ENCODE results near the gene RTEL1. TPM values are rescaled to one million over a fixed set of nuclear protein-coding genes. Genes with fewer than 3 reads are reported as not detected.

RTEL1 gene
- total RNA-seq, 1 experiment from 2014 or later: 33.4 TPM

DNA sequence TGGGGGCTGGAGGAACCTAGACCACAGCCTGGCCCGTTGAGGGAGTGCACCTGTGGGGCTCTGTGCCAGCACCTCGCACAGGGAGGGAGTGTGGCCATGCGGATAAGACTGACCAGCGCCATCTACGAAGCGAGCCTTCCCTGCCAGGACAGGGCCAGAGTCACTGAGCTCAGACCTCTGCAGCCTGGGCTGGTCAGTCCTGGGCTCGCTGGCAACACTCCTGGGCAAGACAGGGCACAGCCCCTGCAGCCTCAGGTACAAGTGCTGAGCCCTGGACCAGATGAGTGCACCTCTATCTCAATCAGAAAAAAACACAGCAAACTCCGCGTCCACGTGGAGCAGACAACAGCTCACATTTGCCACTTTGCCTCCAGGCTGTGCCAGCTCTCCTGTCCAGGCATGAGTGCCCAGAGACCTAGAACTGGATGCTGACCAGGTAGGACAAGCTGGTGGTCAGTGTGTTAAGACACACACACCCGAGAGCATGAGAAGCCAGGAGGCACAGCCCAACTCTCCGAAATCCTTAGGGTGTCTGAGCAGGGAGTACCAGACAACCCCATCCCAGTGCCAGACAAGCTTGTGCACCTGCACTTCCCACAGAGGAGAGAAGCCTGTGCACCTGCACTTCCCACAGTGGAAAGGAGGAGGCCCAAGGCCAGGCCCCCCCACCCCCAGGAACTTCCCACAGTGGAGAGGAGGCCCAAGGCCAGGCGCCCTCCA, 44.8 kb downstream of the RTEL1 start:
- H3K79me2 ChIP-seq (ENCODE audit: insufficient read depth, low read length): peaks cover 2% of the 10 kb centered on the region; the same call in 1 of the 2 replicates
- peaks cover 16 to 28% (median 26%) of the 10 kb centered on the region in 3 experiments; a peak in 6 of 7 replicates for H3K36me3 Mint-ChIP-seq (ENCODE audit: insufficient read depth in 1 of 3, low read depth in 3 of 3)
- no peak for DNase-seq

More for the DNA sequence above, 44.8 kb downstream of the RTEL1 start:
- H3K56ac ChIP-seq (ENCODE audit: insufficient read length, low read depth, low read length): no peak overlapping the region
- no peak overlapping the region for H3K9ac ChIP-seq (ENCODE audit: extremely low read depth, insufficient read length, low read length)
- no peak overlapping the region for H2BK120ac ChIP-seq (ENCODE audit: low read depth, low read length, poor library complexity, severe bottlenecking)
- peaks cover 5% of the 10 kb centered on the region for H3K23me2 ChIP-seq (ENCODE audit: insufficient read length, low read depth, low read length, poor library complexity, severe bottlenecking)
- Mint-ChIP-seq H3K4me3 (no peak overlapping the region; a peak in 2 of 5 replicates), H3K27me3 (ENCODE audit: low read depth) (no peaks in the 10 kb centered on the region), H3K9me3 (no peaks in the 10 kb centered on the region), H3K4me1 (peaks cover 4 to 10% of the 10 kb centered on the region in 2 experiments), H3K27ac (no peak overlapping the region; a peak in 1 of 7 replicates)
- no peak overlapping the region for H3K27ac ChIP-seq (ENCODE audit: insufficient read length, low read depth, low read length)
- H3T11ph ChIP-seq (ENCODE audit: low read length): no peak overlapping the region
- no peak overlapping the region for H2AK5ac ChIP-seq (ENCODE audit: insufficient read length, low read length)
- no peak overlapping the region for H3K23ac ChIP-seq (ENCODE audit: insufficient read length, low read depth, low read length)
- no peak overlapping the region for H3K14ac ChIP-seq (ENCODE audit: insufficient read depth, low read length)
- no peak overlapping the region for H3K18ac ChIP-seq (ENCODE audit: insufficient read length, low read depth, low read length)
- no peak overlapping the region for H3K4ac ChIP-seq (ENCODE audit: low read depth, low read length)
- H4K91ac ChIP-seq (ENCODE audit: insufficient read length, low read depth, low read length): no peak overlapping the region
- no peak overlapping the region for H3K4me2 ChIP-seq (ENCODE audit: insufficient read depth, insufficient read length, low read length)
- no peak overlapping the region for H4K5ac ChIP-seq (ENCODE audit: insufficient read length, low read depth, low read length)
- H2BK5ac ChIP-seq (ENCODE audit: insufficient read length, low read length): no peak overlapping the region
- no CpG with 5 or more reads among the region's 13 CpGs for WGBS (ENCODE audit: extremely low coverage, insufficient read length, low lambda C conversion rate)
- TF ChIP-seq, protein P1, sequence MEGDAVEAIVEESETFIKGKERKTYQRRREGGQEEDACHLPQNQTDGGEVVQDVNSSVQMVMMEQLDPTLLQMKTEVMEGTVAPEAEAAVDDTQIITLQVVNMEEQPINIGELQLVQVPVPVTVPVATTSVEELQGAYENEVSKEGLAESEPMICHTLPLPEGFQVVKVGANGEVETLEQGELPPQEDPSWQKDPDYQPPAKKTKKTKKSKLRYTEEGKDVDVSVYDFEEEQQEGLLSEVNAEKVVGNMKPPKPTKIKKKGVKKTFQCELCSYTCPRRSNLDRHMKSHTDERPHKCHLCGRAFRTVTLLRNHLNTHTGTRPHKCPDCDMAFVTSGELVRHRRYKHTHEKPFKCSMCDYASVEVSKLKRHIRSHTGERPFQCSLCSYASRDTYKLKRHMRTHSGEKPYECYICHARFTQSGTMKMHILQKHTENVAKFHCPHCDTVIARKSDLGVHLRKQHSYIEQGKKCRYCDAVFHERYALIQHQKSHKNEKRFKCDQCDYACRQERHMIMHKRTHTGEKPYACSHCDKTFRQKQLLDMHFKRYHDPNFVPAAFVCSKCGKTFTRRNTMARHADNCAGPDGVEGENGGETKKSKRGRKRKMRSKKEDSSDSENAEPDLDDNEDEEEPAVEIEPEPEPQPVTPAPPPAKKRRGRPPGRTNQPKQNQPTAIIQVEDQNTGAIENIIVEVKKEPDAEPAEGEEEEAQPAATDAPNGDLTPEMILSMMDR (conservative IDR thresholded peaks at IDR 0.05): no peak
- no peaks in the 10 kb centered on the region for H3K9me3 ChIP-seq (ENCODE audit: control insufficient read depth, low read depth, low read length)
- no peaks in the 10 kb centered on the region for H4K20me1 ChIP-seq (ENCODE audit: control insufficient read depth, insufficient read depth, insufficient read length)
- H2BK12ac ChIP-seq (ENCODE audit: insufficient read length, low read depth, low read length): no peak overlapping the region
- no peaks in the 10 kb centered on the region for H3K27me3 ChIP-seq (ENCODE audit: insufficient read depth, low read length)
- no peak overlapping the region for H4K8ac ChIP-seq (replicated peaks; ENCODE audit: insufficient read length, low read depth, low read length)
- H3K4me1 ChIP-seq (ENCODE audit: insufficient read depth, low read length): no peaks in the 10 kb centered on the region
- H3K79me1 ChIP-seq (ENCODE audit: insufficient read depth, low read depth, low read length, poor library complexity, severe bottlenecking): peaks cover 4% of the 10 kb centered on the region
- H2AFZ ChIP-seq (ENCODE audit: low read length): no peak overlapping the region
- no peak overlapping the region for H2BK20ac ChIP-seq (ENCODE audit: low read depth, low read length, poor library complexity, severe bottlenecking)
- no peak overlapping the region for H2BK15ac ChIP-seq (ENCODE audit: low read depth, low read length)
